WTC11 (cell line): ENCODE results near the gene EEF2K.

ENCODE experiments used
- JUN ChIP-seq: sonication (generic); formaldehyde crosslinking; IDR thresholded peaks from 2 replicates; pipeline ENCODE4 v1.8.0; 2023; ENCODE audit warnings: mild to moderate bottlenecking, missing genetic modification reagents
- MYBL2 ChIP-seq: sonication (generic); formaldehyde crosslinking; IDR thresholded peaks from 2 replicates; pipeline ENCODE4 v1.8.1; 2023; ENCODE audit warnings: mild to moderate bottlenecking, moderate library complexity, missing genetic modification reagents
- SP1 ChIP-seq: sonication (generic); formaldehyde crosslinking; conservative IDR thresholded peaks from 2 replicates; pipeline ENCODE4 v1.8.1; 2022; ENCODE audit warnings: missing genetic modification reagents
- ZNF138 ChIP-seq: sonication (generic); formaldehyde crosslinking; conservative IDR thresholded peaks from 2 replicates; pipeline ENCODE4 v1.8.1; 2022; ENCODE audit warnings: mild to moderate bottlenecking, moderate library complexity, missing genetic modification reagents
- ZNF232 ChIP-seq: sonication (generic); formaldehyde crosslinking; IDR thresholded peaks from 2 replicates; pipeline ENCODE4 v1.8.0; 2022; ENCODE audit warnings: mild to moderate bottlenecking, missing genetic modification reagents
- ZNF396 ChIP-seq: fragments of 250-450 bp; sonication (Bioruptor Pico); IDR thresholded peaks from 2 replicates; pipeline ENCODE4 v1.8.0; 2021; ENCODE audit warnings: mild to moderate bottlenecking, moderate library complexity, borderline replicate concordance
- TF ChIP-seq, protein P1 (sequence below): fragments of 200-600 bp; IDR thresholded peaks from 2 replicates; pipeline ENCODE4 v1.8.0; 2022; ENCODE audit warnings: antibody characterized with exemption

DNA sequence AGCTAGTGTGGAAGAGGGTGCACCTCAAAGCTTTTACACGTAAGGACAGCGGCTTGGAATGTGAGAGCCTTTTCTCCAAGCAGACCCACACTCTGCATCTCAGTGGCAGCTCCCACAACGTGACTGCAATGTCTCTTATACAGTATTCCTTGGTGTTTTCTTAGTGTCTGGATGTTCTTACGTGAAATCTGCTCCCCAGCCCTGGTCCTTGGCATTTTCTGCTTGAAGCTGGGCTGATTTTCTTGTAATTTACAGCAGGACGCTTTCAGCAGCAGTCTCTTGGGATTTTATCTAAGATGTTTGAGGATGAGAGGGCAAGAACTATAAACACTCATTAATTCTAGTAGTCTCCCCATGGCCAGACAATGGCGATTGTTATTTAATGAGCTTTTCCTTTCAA, 79.0 kb downstream of the EEF2K start:
- TF ChIP-seq ZNF138 (CRISPR knock-in tag), result no peak
- TF ChIP-seq ZNF396 (CRISPR knock-in tag), result no peak
- no peak for TF ChIP-seq JUN
- no peak for TF ChIP-seq SP1 (CRISPR knock-in tag)
- TF ChIP-seq MYBL2 (CRISPR knock-in tag), result no peak
- TF ChIP-seq, protein P1, sequence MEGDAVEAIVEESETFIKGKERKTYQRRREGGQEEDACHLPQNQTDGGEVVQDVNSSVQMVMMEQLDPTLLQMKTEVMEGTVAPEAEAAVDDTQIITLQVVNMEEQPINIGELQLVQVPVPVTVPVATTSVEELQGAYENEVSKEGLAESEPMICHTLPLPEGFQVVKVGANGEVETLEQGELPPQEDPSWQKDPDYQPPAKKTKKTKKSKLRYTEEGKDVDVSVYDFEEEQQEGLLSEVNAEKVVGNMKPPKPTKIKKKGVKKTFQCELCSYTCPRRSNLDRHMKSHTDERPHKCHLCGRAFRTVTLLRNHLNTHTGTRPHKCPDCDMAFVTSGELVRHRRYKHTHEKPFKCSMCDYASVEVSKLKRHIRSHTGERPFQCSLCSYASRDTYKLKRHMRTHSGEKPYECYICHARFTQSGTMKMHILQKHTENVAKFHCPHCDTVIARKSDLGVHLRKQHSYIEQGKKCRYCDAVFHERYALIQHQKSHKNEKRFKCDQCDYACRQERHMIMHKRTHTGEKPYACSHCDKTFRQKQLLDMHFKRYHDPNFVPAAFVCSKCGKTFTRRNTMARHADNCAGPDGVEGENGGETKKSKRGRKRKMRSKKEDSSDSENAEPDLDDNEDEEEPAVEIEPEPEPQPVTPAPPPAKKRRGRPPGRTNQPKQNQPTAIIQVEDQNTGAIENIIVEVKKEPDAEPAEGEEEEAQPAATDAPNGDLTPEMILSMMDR, result no peak
- TF ChIP-seq ZNF232 (CRISPR knock-in tag), result no peak
